GM12801 (cell line): ENCODE data around the gene NKD1.

Experiments
- CTCF ChIP-seq: IDR thresholded peaks from one replicate; pipeline ENCODE4 v1.5.1; 2011; ENCODE audit warnings: control low read depth; ENCODE audit not compliant: insufficient read length; ENCODE audit errors: extremely low read depth

NKD1 gene

DNA sequence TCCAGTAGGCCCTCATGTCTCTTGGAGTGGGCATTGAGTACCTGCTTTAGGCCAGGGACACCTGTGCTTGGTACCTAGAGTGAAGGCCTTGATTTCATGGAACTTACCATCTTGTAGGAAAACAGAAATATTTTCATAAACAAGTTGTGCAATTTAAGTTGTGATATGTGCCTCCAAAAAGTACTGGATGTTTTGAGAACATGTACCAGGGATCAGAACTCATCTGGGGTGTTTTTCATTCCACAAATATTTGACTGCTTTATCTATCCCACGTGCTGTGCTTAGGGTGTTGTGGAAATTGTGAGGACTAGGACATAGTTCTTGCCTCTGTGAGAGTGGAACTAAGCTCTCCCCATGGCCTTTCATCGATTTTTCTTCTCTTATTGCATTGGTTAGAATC lies 8.8 kb downstream of the NKD1 start:
- TF ChIP-seq CTCF: no peak

- no peak for TF ChIP-seq CTCF
These were observed 10.7 kb downstream of the NKD1 start for GRCh38 chr16:50558913-50559312.

- TF ChIP-seq CTCF: no peak
These were observed 11.1 kb downstream of the NKD1 start for GRCh38 chr16:50559342-50559741.

DNA sequence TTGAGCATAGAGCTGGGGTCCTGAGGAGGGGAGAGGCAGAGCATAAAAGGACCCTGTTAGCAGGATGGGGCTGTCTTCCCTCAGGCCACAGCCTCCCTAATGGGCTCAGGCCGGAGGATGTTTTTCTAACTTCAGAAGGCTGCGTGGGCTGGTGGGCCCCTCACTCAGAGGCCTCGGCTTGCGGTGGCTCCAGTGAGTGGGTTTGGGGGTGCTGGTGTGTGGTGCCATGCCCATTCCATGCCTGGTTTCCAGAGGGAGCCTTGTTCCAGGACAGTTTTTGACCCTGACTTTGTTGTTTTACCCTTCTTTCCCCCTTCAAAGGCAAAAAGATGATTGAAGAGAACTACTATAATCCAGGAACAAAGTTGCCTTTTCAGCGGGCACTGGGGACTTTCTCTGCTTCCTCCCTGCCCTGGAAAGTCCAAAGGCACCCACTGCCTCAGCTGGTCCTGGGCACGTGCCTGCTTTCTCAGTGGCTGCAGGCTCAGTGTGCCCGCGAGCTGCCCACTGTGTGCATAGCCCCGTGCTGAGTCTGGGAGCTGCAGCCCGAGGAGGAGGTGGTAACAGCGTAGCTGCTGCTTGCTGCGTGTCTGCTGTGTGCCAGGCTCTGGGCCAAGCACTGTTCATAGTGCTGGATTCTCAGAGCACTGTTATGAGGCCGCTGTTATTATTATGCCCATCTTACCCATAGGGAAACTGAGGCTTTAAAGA lies 11.8 kb downstream of the NKD1 start:
- no peak for TF ChIP-seq CTCF

GRCh38 chr16:50560903-50561863 lies 13.0 kb downstream of the NKD1 start:
- no peak for TF ChIP-seq CTCF

GRCh38 chr16:50562657-50563056 lies 14.5 kb downstream of the NKD1 start:
- TF ChIP-seq CTCF: no peak

GRCh38 chr16:50563989-50564388 lies 15.8 kb downstream of the NKD1 start:
- no peak for TF ChIP-seq CTCF
